ENCODE data around the gene DNALI1.
"Not testable (repeated sequence)": the region's sequence is repeated elsewhere in the genome, so short reads cannot be mapped to it uniquely, and the experiment has no call there.

DNALI1 gene

GRCh38 chr1:37545019-37545418 lies 11.7 kb upstream of the DNALI1 start:
- DNase-seq (ENCODE audit: low read depth), result no peak
- no peak for TF ChIP-seq CTCF (IDR thresholded peaks at IDR 0.05; ENCODE audit: low read length, missing control alignments)
- no peak overlapping the region for H3K4me3 ChIP-seq (replicated peaks; ENCODE audit: low read depth, low read length)

GRCh38 chr1:37549341-37549740 lies 7.4 kb upstream of the DNALI1 start:
- DNase-seq (ENCODE audit: low read depth), result no peak
- TF ChIP-seq CTCF (IDR thresholded peaks at IDR 0.05; ENCODE audit: low read length, missing control alignments), result no peak
- H3K4me3 ChIP-seq (replicated peaks; ENCODE audit: low read depth, low read length), result no peak overlapping the region

- DNase-seq (ENCODE audit: low read depth), result no peak
- H3K4me3 ChIP-seq (replicated peaks; ENCODE audit: low read depth, low read length), result peak overlapping the region; percentile 100
- no peak for TF ChIP-seq CTCF (IDR thresholded peaks at IDR 0.05; ENCODE audit: low read length, missing control alignments)
Measured at GRCh38 chr1:37553598-37553926, 3.2 kb upstream of the DNALI1 start.

GRCh38 chr1:37553927-37554808 lies 2.6 kb upstream of the DNALI1 start, which contains the start of gene SNIP1:
Gene SNIP1, minus strand, starts transcription at chr1:37554293. Its CDS starts 64 bp downstream, at chr1:37554229.
- DNase-seq (ENCODE audit: low read depth), result peak; percentile 93
- peak within 1 kb of the TSS; percentile 100 for H3K4me3 ChIP-seq (replicated peaks; ENCODE audit: low read depth, low read length)
- no peak for TF ChIP-seq CTCF (IDR thresholded peaks at IDR 0.05; ENCODE audit: low read length, missing control alignments)

- peak overlapping the region; percentile 55 for H3K4me3 ChIP-seq (replicated peaks; ENCODE audit: low read depth, low read length)
- no peak for TF ChIP-seq CTCF (IDR thresholded peaks at IDR 0.05; ENCODE audit: low read length, missing control alignments)
Measured at GRCh38 chr1:37557402-37557801, 662 bp downstream of the DNALI1 start.

GRCh38 chr1:37558411-37558810 lies 1.7 kb downstream of the DNALI1 start:
- no peak for DNase-seq (ENCODE audit: low read depth)
- H3K4me3 ChIP-seq (replicated peaks; ENCODE audit: low read depth, low read length), result no peak overlapping the region
- TF ChIP-seq CTCF (IDR thresholded peaks at IDR 0.05; ENCODE audit: low read length, missing control alignments), result no peak

More at GRCh38 chr1:37557402-37557801, 662 bp downstream of the DNALI1 start:
- DNase-seq (ENCODE audit: low read depth), result no peak

- TF ChIP-seq CTCF (IDR thresholded peaks at IDR 0.05; ENCODE audit: low read length, missing control alignments), result no peak
- H3K4me3 ChIP-seq (replicated peaks; ENCODE audit: low read depth, low read length), result no peak overlapping the region
- no peak for DNase-seq (ENCODE audit: low read depth)
Measured at GRCh38 chr1:37559080-37559479, 2.3 kb downstream of the DNALI1 start.

- DNase-seq (ENCODE audit: low read depth); H3K4me3 ChIP-seq (replicated peaks; ENCODE audit: low read depth, low read length): not testable (repeated sequence)
Measured at GRCh38 chr1:37559957-37560379, 3.2 kb downstream of the DNALI1 start.

All from fibroblast of pulmonary artery (primary cell).